Glomerular endothelial cell (primary cell): ENCODE measurements around the gene MXI1. TPM values are rescaled to one million over a fixed set of nuclear protein-coding genes. Genes with fewer than 3 reads are reported as not detected.
"Not testable (repeated sequence)": the region's sequence is repeated elsewhere in the genome, so short reads cannot be mapped to it uniquely, and the experiment has no call there.

Experiments
- DNase-seq: peaks from one replicate; pipeline ENCODE4 v3.0.0-alpha.2; 2011; ENCODE audit warnings: low read depth, low spot score; ENCODE audit errors: extremely low read depth
- total RNA-seq: library from RNA; depleted of rRNA; stranded (reverse); fragments of >200 nt; gene quantifications from 2 replicates; pipeline ENCODE4 v1.2.3, GENCODE V29; 2015

MXI1 gene
- total RNA-seq, 1 donor from 2014 or later: 3.3 TPM

DNA sequence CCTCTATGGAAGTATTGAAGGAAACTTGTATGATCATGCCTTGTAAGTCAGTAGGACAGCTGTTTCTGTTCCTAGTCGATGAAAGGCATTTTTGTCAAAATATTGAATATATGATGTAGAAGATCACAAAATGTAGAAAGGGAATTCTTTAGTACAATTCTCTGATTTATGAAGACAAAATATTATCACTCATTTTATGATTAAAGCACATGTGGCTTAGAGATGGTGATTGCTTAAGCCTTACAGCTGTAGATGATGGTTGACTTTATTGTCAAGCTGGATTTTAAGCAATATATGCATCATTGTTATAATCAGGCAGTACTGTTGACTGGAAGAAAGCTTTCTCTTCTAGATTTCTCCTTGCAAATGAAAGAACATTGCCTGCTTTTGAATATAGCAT, 26.4 kb downstream of the MXI1 start:
- DNase-seq: no peak

DNA sequence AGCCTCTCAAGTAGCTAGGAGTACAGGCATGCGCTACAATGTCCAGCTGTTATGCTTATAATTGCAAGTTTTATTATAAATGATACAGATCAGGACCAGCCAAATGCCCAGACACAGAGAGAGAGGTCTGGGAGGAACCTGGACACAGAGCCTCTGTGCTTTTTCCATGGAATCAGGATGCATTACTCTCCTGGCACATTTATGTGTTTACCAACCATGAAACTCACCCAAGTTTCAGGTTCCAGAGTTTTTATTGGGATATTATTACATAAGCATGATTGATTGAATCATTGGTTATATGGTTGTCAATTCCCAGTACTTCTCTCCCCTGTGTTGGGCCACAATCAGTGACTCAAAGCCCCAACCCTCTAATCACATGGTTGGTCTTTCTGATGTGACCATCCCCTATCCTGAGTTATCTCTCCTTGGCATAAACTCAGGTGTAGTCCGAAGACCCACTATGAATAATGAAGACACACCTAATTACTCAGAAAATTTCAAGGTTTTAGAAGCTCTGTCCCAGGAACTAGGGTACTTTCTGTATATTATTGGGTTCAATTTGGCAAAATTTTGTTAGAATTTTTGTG, 30.6 kb downstream of the MXI1 start:
- no peak for DNase-seq

DNA sequence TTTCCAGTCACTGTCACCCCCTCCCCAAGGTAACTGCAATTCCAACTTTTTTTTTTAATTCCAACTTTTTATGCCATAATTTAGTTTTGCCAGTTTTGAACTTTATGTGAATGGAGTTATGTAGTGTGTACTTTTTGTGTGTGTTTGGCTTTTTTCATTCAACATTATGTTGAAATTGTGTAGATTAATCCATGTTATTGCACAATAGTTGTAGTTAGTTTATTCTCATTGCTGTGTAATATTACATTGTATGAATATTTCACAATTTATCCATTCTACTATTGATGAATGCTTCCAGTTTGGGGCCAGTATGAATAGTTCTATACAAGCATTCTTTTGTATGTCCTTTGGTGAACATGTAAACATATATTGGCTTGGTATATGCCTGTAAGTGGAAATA, 32.5 kb downstream of the MXI1 start:
- DNase-seq: no peak

DNA sequence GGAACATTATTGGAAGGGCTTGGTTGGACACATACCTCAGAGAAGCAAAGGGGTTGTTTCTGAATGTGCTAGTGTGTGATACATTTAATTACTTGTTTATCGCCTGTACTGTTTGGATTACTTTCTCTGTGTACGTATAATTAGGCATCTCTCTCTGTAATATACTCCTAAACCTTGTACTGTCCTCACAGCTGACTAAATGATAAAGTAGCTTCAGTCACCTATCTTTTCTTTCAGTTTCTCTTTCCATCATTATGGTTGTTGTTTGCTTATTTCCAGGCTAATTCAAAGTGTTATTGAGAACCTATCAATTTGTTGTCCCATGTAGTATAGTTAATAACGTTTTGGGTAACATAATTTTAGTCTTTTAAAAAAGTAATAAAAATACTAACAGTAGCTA, 34.0 kb downstream of the MXI1 start:
- no peak for DNase-seq

DNA sequence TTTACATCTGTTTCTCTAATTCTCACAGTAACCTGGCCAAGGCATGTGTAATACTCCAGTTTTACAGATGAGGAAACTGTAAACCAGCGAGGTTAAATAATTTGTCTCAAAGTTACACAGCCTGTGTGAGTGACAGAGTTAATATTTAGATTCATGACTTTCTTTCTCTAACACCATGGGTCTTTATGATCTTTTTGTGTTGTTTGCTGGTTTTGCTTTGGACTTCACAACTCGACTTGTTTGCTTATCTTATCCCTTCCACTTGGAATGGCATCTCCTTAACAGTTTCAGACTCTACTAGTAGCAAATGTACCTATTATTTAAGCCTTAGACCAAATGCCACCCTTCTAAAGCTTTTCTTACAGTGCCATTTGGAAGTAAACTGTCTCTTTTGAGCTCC, 34.4 kb downstream of the MXI1 start:
- DNase-seq: no peak

DNA sequence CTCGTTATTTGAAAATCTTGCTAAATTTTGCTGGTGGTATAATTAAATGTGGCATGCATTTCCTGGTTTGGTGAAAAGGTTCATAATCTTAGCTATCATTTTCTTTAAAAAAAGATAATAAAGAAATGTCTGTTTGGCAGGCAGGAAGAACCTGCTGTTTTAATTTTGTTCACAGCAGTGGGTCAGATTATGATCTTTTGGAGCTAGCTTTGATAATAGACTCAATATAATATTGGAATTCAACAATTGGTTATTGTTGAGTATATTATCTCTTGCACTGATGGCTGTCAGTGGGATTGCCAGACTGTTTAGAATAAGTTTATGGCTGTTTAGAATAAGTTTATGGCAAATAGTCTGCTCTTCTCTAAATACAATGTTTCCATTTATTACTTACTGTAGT, 35.1 kb downstream of the MXI1 start:
- no peak for DNase-seq

DNA sequence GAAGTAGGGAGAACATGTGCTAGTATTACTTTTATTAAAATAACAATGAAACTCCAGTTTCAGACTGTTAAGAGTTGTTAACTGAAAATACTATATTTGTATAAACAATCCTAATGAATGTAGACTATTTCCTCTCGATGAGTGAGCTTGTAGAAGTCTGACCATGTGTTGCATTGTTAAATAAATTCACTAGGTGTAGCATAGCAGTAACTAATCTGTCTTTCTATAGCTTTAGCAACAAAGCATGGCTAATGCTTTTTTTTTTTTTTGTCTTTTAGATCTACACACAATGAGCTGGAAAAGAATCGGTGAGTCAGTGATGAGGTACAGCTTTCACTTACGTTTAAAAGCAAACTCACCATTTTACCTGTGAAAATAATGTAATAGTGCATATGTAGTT, 37.1 kb downstream of the MXI1 start:
- DNase-seq: no peak

DNA sequence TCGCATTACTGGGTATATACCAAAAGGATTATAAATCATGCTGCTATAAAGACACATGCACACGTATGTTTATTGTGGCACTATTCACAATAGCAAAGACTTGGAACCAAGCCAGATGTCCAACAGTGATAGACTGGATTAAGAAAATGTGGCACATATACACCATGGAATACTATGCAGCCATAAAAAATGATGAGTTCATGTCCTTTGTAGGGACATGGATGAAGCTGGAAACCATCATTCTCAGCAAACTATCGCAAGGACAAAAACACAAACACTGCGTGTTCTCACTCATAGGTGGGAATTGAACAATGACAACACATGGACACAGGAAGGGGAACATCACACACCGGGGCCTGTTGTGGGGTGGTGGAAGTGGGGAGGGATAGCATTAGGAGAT, 40.4 kb downstream of the MXI1 start:
- DNase-seq: not testable (repeated sequence)

DNA sequence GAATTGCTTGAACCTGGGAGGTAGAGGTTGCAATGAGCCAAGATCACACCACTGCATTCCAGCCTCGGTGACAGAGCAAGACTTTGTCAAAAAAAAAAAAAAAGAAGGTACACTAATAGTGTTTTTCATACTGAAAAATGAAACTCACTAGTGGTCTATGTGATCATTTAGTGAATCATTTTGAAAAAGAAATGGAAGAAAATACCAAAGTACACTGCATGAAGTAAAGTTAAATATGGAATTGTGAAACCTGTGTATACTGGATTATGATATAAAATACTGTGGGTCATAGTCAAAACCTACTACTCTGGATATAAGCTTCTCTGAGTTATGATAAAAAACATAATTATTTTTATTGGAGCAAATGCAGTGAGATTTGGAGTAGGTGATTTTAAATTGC, 42.1 kb downstream of the MXI1 start:
- DNase-seq: not testable (repeated sequence)

DNA sequence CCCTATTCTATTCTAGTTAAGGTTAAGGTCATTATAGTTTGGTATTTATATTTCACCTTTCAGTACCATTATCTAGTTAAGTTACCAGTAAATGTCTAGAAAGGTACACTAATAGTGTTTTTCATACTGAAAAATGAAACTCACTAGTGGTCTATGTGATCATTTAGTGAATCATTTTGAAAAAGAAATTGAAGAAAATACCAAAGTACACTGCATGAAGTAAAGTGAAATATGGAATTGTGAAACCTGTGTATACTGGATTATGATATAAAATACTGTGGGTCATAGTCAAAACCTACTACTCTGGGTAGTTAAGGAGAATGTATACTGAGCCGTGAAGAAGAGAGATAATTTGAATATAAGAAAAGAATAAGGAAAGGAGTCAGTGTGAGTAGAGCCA, 44.0 kb downstream of the MXI1 start:
- DNase-seq: not testable (repeated sequence)

DNA sequence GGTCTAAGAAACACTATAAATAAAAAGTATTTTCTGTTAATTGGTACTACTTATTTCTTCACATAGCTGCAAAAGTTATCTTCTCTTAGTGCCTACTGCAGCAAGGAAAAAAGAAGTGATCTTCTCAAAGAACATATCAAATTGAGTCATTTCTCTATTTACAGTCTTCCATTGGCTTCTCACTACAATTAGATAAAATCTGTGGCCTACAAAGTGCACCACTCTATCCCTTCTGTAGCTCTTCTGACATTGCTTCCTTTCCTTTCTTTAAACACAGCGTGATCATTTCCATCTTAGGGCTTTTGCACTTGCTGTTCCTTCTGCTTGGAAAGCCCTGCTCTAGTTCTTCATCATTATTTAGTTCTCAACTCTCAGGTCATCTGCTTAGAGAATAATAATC, 44.7 kb downstream of the MXI1 start:
- no peak for DNase-seq

DNA sequence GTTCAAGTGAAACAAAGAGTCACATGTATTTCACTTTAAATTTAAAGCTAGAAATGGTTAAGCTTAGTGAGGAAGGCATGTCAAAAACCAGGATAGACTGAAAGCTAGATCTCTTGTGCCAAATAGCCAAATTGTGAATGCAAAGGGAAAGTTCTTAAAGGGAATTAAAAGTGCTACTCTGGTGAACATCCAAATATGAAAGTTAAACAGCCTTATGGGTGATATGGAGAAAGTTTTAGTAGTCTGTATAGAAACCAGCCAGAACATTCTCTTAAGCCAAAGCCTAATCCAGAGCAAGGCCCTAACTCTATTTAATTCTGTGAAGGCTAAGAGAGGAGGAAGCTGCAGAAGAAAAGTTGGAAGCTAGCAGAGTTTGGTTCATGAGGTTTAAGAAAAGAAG, 47.1 kb downstream of the MXI1 start:
- DNase-seq: no peak

DNA sequence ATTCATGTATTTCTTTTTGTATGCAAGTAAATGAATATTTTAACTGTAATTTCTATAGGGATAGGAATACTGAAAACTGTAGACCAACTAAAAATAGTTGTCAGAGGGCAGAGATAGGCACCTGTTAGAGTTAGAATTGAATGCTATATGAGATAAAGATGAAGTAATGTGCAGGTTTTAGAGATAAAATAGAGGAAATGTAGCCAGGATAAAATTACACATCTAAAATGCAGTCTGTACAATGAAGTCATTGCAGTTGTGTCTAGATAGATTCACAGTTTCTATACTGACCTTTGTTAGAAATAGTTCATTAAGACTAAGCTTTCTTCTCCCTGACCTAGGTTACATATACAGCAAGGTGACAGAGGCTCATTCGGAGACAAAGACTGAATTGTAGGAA, 51.1 kb downstream of the MXI1 start:
- DNase-seq: no peak

DNA sequence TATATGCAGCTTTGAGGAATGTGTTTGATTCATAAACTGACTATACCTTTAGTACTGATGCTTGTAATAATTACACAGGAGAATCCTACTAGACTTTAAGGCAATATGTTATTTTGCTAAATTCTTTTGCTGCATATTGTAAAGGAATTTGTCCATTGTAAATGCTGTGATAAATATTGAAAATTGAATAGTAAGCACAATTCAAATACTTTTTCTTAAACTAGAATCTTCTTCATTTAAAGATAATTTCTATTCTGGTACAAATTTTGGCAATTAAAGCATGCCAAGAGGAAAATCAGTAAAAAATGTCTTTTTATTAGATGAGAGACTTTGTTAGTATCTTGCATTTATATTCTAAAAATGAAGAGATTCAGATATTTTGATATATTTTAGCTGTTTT, 51.9 kb downstream of the MXI1 start:
- DNase-seq: no peak

DNA sequence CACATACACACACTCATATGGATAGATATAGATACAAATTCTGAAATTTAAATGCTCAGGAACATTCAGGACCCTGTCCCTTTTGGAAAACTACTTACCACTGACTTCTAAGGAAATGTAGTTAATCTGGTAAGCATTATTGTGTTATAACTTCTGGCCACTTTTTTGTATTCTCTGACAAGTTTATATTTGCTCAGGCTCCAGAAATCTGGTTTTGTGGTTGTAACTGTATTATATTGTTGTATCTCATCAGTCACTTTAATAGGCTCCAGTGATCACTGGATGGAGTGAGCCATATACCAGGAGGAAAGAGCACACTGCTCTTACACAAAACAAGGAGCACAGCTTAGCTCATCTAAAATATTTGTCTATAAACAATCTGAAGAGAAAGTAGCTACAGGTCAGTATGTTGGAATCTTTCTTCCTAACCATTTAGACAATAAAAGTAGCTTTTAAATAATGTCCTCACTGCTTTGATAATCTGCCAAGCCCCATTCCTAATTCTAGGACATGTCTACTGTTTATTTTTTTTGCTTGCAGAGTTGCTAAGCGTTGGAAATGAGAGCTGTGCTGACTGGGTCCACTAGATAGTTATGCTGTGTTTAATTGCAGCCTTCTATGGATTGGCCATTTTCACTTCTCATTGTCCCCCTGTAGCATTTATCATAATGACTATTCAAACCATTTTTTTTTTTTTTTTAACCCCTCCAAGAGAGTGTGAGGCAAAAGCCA, 53.5 kb downstream of the MXI1 start:
- no peak for DNase-seq

DNA sequence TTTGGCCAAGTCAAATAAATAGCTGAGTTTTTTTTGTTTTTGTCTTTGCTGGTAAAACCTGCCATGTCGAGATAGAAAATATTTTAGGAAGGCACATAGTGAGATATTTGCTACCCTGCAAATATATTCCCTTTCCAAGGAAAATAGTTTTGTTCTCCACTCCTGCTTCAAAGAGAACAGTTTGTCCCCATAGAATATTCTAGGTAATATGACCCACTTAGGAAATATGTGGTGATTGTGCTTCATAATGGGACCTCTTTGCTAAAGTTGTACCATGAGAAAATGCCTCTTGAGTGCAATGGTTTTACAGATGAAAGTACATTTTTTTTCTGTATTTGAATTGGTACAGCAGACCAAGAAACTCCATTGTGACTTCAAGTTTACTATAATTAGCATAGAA, 55.8 kb downstream of the MXI1 start:
- no peak for DNase-seq

DNA sequence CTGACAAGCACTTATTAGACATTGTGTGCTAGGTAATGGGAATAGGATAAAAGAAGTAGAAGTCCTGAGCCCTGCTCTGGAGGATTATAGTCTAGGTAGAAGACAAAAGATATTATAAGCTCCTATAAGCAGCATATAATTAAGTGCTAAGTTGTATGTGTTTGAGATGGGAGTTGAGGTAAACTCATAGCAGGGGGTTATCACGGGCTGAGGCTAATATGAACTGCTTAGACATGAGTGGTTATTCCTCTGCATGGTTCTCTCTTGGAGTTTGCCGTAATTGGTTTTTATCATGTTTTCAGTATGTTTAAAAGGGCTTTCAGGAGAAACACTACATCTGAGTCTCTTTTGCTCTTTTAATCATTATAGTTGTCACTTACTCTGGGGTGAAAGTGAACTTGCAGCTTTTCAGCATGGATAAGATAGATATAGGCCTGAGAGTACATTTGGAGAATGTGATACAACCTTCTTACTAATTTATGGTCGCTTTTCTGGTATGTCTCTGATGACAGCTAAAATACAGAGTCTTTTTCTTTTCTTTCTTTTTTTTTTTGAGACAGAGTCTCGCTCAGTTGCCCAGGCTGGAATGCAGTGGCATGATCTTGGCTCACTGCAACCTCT, 58.3 kb downstream of the MXI1 start:
- DNase-seq: no peak

DNA sequence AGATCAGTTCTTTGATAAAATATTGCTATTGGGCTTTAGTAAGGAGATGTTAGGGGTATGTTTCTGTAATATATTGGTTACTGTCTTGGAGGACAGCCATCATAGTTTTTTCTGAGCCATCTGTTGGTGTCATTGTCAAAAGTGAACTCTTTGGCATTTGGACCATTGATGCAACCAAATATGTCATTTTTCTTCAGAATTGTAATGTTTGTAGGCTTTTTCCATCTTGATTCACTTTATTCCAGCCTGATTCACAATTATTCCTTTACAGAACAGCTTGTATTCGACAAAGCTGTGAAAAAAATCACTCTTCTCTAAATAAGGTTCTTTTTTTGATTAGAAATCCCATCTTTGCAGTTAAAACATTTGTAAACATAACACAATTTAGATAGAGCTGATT, 59.9 kb downstream of the MXI1 start:
- no peak for DNase-seq

DNA sequence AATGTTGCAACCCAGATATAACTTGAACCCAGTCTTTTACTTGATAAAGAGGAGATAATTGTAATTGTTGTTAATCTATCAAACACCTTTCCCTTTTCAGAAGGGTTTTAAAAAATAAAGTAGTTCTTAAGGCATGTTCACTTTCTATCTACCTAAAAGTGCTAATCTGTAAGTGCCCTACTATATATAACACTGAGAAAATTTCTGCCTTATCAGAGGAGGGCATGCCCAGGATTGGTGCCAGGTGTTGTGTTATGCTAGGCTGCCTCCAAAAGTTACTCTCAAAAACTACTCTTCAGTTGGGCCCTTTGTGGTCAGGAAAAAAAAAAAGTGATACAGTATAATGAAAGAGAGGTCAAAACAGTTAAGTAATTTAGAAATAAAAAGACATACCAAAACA, 61.0 kb downstream of the MXI1 start:
- DNase-seq: no peak

DNA sequence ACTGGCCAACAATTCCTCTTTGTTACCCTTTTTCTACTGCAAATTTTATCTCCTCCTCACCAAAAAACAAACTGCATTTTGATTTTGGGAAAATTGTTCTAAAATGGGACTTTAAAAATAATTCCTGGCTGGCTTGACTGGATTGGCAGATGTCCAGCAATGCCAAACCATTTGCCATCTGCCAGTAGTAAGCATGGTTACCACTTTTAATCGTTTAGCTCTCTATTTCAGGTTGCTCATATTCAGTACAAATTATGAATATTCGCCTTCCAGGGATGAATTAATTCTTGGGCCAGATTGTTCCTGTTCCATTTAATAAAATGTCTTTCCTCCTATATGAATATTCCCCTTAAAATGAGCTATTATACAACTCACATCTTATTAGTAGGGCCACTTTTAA, 61.6 kb downstream of the MXI1 start:
- no peak for DNase-seq

DNA sequence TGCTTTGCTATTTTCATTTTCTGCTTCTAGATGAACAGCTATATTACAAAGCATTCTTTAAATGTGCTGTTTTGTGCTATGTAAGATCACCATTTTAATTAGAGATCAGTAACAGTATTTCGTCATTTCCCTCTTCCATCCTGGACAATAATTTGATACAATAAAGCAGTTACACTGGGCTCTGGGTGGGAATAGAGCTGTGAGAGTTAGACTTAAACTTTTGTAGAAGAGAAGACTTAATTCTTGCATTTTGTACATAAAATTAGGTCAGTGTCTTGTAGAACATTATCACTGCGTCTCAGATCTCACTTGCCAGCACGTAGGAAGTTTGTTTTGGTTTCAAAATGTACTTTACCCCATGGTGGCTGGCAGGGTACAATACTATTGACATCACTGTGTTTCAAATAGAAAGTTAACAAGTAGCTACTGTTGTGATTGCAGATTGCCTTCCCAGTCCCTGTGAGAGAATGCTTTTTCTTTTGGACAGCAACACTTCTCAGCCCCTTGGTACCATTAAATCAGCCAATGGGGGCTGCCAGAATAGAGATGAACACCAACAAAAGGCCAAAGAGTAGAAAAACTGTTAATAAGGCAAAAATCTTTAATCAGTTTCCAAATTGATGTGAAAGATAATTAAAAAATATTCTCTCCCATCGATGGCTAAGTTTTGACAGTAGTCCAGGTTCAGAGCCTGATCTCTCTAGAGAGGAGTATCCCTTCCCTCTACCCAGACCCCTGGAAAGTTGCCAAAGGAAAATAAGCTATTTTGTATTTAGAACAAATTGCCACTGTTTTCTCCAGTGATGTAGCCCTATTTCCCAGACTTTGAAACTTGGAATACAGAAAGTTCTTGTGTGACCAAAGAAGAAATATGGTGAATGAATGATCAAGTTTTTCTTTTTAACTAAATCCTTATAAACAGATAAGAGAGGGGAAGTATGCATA, 62.2 kb downstream of the MXI1 start:
- DNase-seq: no peak
